Measurements from ENCODE around the gene TMEM232. TPM values are rescaled to one million over a fixed set of nuclear protein-coding genes. Genes with fewer than 3 reads are reported as not detected.

The TMEM232 gene
- polyA plus RNA-seq, 1 experiment, result 0.12 TPM

- no peaks in the 10 kb centered on the region for H3K36me3 ChIP-seq (ENCODE audit: control insufficient read depth, insufficient read depth, low read length)
- DNase-seq (ENCODE audit: low read depth), result no peak
- no peaks in the 10 kb centered on the region for H3K27me3 ChIP-seq (ENCODE audit: control insufficient read depth, insufficient read depth, low read length)
- no peak overlapping the region for H3K4me3 ChIP-seq (ENCODE audit: low read depth, low read length)
- CTCF ChIA-PET, result interaction anchor here (1.0 kb wide), 1 partner anchor 9 kb away, joined by 3 read pairs; no protein-coding TSS in a partner anchor
- no peak for TF ChIP-seq CTCF (IDR thresholded peaks at IDR 0.05; ENCODE audit: insufficient read depth, low read depth, low read length)
- POLR2A ChIA-PET, result no interaction called here
Observed at GRCh38 chr5:110371011-110371724, 355.3 kb downstream of the TMEM232 start.

Small RNA genes lying within 50 kb of the gene (small RNA-seq; reads per million reads assigned to genes)
- gene MIR548F3 (ENCODE audit: insufficient read length, low read depth, low replicate concordance) (not detected), gene RF00432 (ENCODE audit: insufficient read length, low read depth, low replicate concordance) (not detected)

Other genes with a start within 250 kb of the TMEM232 start
- gene SLC25A46, start 12.3 kb upstream of the TMEM232 start, polyA plus RNA-seq (2011; rRNA removed), result 17.5 and 33.8 TPM in 2 replicates

All from BJ (cell line).